Aorta (tissue), 5 donors: ENCODE results near the gene VRK3. TPM values are rescaled to one million over a fixed set of nuclear protein-coding genes. Genes with fewer than 3 reads are reported as not detected.
"Not testable (repeated sequence)": the region's sequence is repeated elsewhere in the genome, so short reads cannot be mapped to it uniquely, and the experiment has no call there.

Experiments
- ATAC-seq: fragments of 200-7000 bp; cut with Tn5 transposase; one replicate; pipeline ENCODE4 v1.9.1; 2022; ENCODE audit warnings: moderate library complexity; ENCODE audit not compliant: low FRiP score
- DNase-seq, 2 donors: peaks; one replicate each; pipeline ENCODE4 v3.0.0-alpha.2; 2020
- H3K27ac ChIP-seq, 2 donors: one replicate each; pipeline ENCODE4 v1.5.1; 2013; ENCODE audit warnings: low read length in 2 of 2, mild to moderate bottlenecking in 2 of 2, moderate library complexity in 2 of 2, control low read depth in 1 of 2, inconsistent platforms in 1 of 2, low read depth in 1 of 2
- H3K27me3 ChIP-seq, 2 donors: one replicate each; pipeline ENCODE4 v1.6.1; 2013; ENCODE audit warnings: control low read depth in 1 of 2, low read length in 1 of 2, mild to moderate bottlenecking in 1 of 2, moderate library complexity in 1 of 2; ENCODE audit not compliant: insufficient read depth in 2 of 2, control insufficient read depth in 1 of 2
- H3K36me3 ChIP-seq, 2 donors: one replicate each; pipeline ENCODE4 v1.6.1; 2013; ENCODE audit warnings: control low read depth in 1 of 2, low read length in 1 of 2, mild to moderate bottlenecking in 1 of 2; ENCODE audit not compliant: insufficient read depth in 2 of 2, control insufficient read depth in 1 of 2
- H3K4me1 ChIP-seq, 2 donors: one replicate each; pipeline ENCODE4 v1.6.1; 2013; ENCODE audit warnings: low read length in 2 of 2, control low read depth in 1 of 2, mild to moderate bottlenecking in 1 of 2, moderate library complexity in 1 of 2; ENCODE audit not compliant: insufficient read depth in 2 of 2, control insufficient read depth in 1 of 2
- H3K4me3 ChIP-seq, 2 donors: one replicate each; pipeline ENCODE4 v1.5.1; 2013; ENCODE audit warnings: low read length in 2 of 2, control low read depth in 1 of 2, mild to moderate bottlenecking in 1 of 2
- H3K9me3 ChIP-seq: one replicate; pipeline ENCODE4 v1.6.1; 2013; ENCODE audit warnings: mild to moderate bottlenecking, low read length; ENCODE audit not compliant: control insufficient read depth
- WGBS, 2 donors: extraction: QIAGEN DNeasy Blood & Tissue Kit; methylation state at CpG; one replicate each; pipeline ENCODE4 v1.1.7; 2013; 5-methylcytosine and 5-hydroxymethylcytosine counted together
- intact Hi-C, 2 donors: fragments of 100-400 bp; cut with DNase I; formaldehyde crosslinking; loops; one replicate each; pipeline versions ENCODE4 v1.14.2 to v1.15.0; 2022
- long read RNA-seq, 2 donors: library from polyadenylated mRNA; unstranded; transcript quantifications; one replicate each; pipeline ENCODE4 v2.0.0, GENCODE V29; 2020 to 2021
- polyA plus RNA-seq, 2 donors: library from polyadenylated mRNA; stranded (reverse); fragments of 200-250 nt; gene quantifications; one replicate each; pipeline ENCODE4 v1.2.3, GENCODE V29; 2013
- total RNA-seq, 2 donors: library from RNA; stranded (reverse); fragmentation: NEBNext Ultra II Directional; extraction: Animal tissue kit (Norgen Biotek cat#: 25700); gene quantifications; one replicate each; pipeline ENCODE4 v1.2.1, GENCODE V29; 2021
- donor health status: healthy with polysubstance abuse.
- donor health status: Bipolar disorder and iron deficiency.
- donor health status: DM: no; HTN: no; CAD: no.
- donor health status: DM: no; HTN: no; CAD: no.
- donor health status: DM: yes; HTN: yes; CAD: no.

The VRK3 gene
- 10 to 100 TPM; 36.7 to 40.5 TPM for total RNA-seq
- 10 to 100 TPM; 23.7 to 27.0 TPM for polyA plus RNA-seq
- long read RNA-seq, donor 1, transcript VRK3-217 (15 exons, 2,126 nt) = major isoform, 25 of 85 reads
- long read RNA-seq, donor 1, partial matches to known transcripts = 32 of 85 reads
- long read RNA-seq, donor 1, other reads (novel, unspliced or antisense) = 21 of 85 reads
- long read RNA-seq, donor 2, partial matches to known transcripts = 0 of 8 reads
- long read RNA-seq, donor 2, other reads (novel, unspliced or antisense) = 6 of 8 reads

- Histone ChIP-seq H3K9me3 (no peaks in the 10 kb centered on the region), H3K36me3 (no peaks in the 10 kb centered on the region), H3K27ac (peak within 1 kb of the TSS in 1 of 2 donors; percentile 83), H3K4me1 (no peaks in the 10 kb centered on the region), H3K27me3 (no peaks in the 10 kb centered on the region), H3K4me3 (peak within 1 kb of the TSS; percentile 84 to 93)
- WGBS, 2 donors = 0% methylated on average over 59 of the region's 59 CpGs
- intact Hi-C loops = loop anchor here in 1 of 2 donors (1.0 kb wide), 1 partner anchor 21 kb away; no protein-coding TSS in a partner anchor
- ATAC-seq (peak; percentile 98), DNase-seq (peak; percentile 100)
Measured at GRCh38 chr19:50025022-50025793, at the start of gene VRK3. Gene VRK3, minus strand, starts transcription at chr19:50025372. Its CDS starts 9,210 bp downstream, at chr19:50016162.

- H3K9me3 ChIP-seq, intact Hi-C loops, H3K4me1 ChIP-seq, H3K27ac ChIP-seq, H3K27me3 ChIP-seq, H3K4me3 ChIP-seq, H3K36me3 ChIP-seq, ATAC-seq, DNase-seq: not testable (repeated sequence)
- WGBS, 2 donors = 76 to 82% methylated on average over 5 of the region's 5 CpGs
Measured at GRCh38 chr19:50068382-50068781, 43.2 kb upstream of the VRK3 start.

GRCh38 chr19:50067575-50067974 lies 42.4 kb upstream of the VRK3 start:
- no peaks in the 10 kb centered on the region for H3K27me3 ChIP-seq
- intact Hi-C loops = no loop called here
- no peak overlapping the region for H3K27ac ChIP-seq
- no peak for DNase-seq
- no peak overlapping the region for H3K4me3 ChIP-seq
- no peaks in the 10 kb centered on the region for H3K36me3 ChIP-seq
- no peak for ATAC-seq
- H3K4me1 ChIP-seq = no peaks in the 10 kb centered on the region
- WGBS, 2 donors = 76 to 79% methylated on average over 6 of the region's 6 CpGs
- H3K9me3 ChIP-seq = no peaks in the 10 kb centered on the region

GRCh38 chr19:50065938-50066337 lies 40.8 kb upstream of the VRK3 start:
- H3K27me3 ChIP-seq = no peaks in the 10 kb centered on the region
- H3K27ac ChIP-seq = no peak overlapping the region
- H3K36me3 ChIP-seq = no peaks in the 10 kb centered on the region
- no peaks in the 10 kb centered on the region for H3K9me3 ChIP-seq
- intact Hi-C loops = no loop called here
- WGBS, 2 donors = 85 to 88% methylated on average over 10 of the region's 10 CpGs
- DNase-seq = no peak
- no peak overlapping the region for H3K4me3 ChIP-seq
- ATAC-seq = no peak
- H3K4me1 ChIP-seq = no peaks in the 10 kb centered on the region

GRCh38 chr19:50061650-50062049 lies 36.5 kb upstream of the VRK3 start:
- Histone ChIP-seq H3K36me3 (no peaks in the 10 kb centered on the region), H3K27ac (no peak overlapping the region), H3K27me3 (no peaks in the 10 kb centered on the region), H3K9me3 (peaks cover 21% of the 10 kb centered on the region), H3K4me1 (no peaks in the 10 kb centered on the region), H3K4me3 (no peak overlapping the region)
- no peak for ATAC-seq
- no peak for DNase-seq
- WGBS, 2 donors = 46 to 63% methylated on average over 5 of the region's 5 CpGs
- intact Hi-C loops = no loop called here

- Histone ChIP-seq H3K36me3 (no peaks in the 10 kb centered on the region), H3K27me3 (no peaks in the 10 kb centered on the region), H3K27ac (no peak overlapping the region), H3K4me1 (no peaks in the 10 kb centered on the region), H3K9me3 (peaks cover 21% of the 10 kb centered on the region), H3K4me3 (no peak overlapping the region)
- no peak for DNase-seq
- intact Hi-C loops = no loop called here
- ATAC-seq = no peak
- 81 to 89% methylated on average over 15 of the region's 15 CpGs for WGBS, 2 donors
Measured at GRCh38 chr19:50060107-50060506, 34.9 kb upstream of the VRK3 start.

GRCh38 chr19:50059045-50059444 lies 33.9 kb upstream of the VRK3 start:
- peaks cover 21% of the 10 kb centered on the region for H3K9me3 ChIP-seq
- ATAC-seq = no peak

GRCh38 chr19:50058425-50058824 lies 33.3 kb upstream of the VRK3 start:
- no peaks in the 10 kb centered on the region for H3K36me3 ChIP-seq
- DNase-seq (no peak), ATAC-seq (no peak)
- intact Hi-C loops = no loop called here
- H3K27ac ChIP-seq = no peak overlapping the region
- H3K27me3 ChIP-seq = no peaks in the 10 kb centered on the region
- no peak overlapping the region for H3K4me3 ChIP-seq
- H3K4me1 ChIP-seq = no peaks in the 10 kb centered on the region
- peaks cover 21% of the 10 kb centered on the region for H3K9me3 ChIP-seq
- WGBS, 2 donors = 77 to 87% methylated on average over 2 of the region's 2 CpGs

More at GRCh38 chr19:50059045-50059444, 33.9 kb upstream of the VRK3 start:
- Histone ChIP-seq H3K4me1 (no peaks in the 10 kb centered on the region), H3K27me3 (no peaks in the 10 kb centered on the region), H3K27ac (no peak overlapping the region), H3K36me3 (no peaks in the 10 kb centered on the region), H3K4me3 (no peak overlapping the region)
- DNase-seq = no peak
- intact Hi-C loops = no loop called here
- 78 to 87% methylated on average over 6 of the region's 6 CpGs for WGBS, 2 donors

- WGBS, 2 donors = 77 to 79% methylated on average over 4 of the region's 4 CpGs
- ATAC-seq (no peak), DNase-seq (no peak)
- Histone ChIP-seq H3K27me3 (no peaks in the 10 kb centered on the region), H3K9me3 (peaks cover under 1% of the 10 kb centered on the region), H3K36me3 (no peaks in the 10 kb centered on the region), H3K4me1 (no peaks in the 10 kb centered on the region), H3K4me3 (no peak overlapping the region), H3K27ac (no peak overlapping the region)
- intact Hi-C loops = no loop called here
Measured at GRCh38 chr19:50053119-50053518, 27.9 kb upstream of the VRK3 start.
